NCI-H524 treated with DMSO at 0.1 percent for 48 hours (cell line): Measurements from ENCODE around the gene BET1L.
A peak's percentile ranks its signal among the peaks of the same experiment; 100 is the strongest.
"Not testable (repeated sequence)": the region's sequence is repeated elsewhere in the genome, so short reads cannot be mapped to it uniquely, and the experiment has no call there.

Experiments
- DNase-seq: peaks from one replicate; lab custom pipeline; 2025; lab: John Stamatoyannopoulos, UW

Gene BET1L, protein sequence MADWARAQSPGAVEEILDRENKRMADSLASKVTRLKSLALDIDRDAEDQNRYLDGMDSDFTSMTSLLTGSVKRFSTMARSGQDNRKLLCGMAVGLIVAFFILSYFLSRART

DNA sequence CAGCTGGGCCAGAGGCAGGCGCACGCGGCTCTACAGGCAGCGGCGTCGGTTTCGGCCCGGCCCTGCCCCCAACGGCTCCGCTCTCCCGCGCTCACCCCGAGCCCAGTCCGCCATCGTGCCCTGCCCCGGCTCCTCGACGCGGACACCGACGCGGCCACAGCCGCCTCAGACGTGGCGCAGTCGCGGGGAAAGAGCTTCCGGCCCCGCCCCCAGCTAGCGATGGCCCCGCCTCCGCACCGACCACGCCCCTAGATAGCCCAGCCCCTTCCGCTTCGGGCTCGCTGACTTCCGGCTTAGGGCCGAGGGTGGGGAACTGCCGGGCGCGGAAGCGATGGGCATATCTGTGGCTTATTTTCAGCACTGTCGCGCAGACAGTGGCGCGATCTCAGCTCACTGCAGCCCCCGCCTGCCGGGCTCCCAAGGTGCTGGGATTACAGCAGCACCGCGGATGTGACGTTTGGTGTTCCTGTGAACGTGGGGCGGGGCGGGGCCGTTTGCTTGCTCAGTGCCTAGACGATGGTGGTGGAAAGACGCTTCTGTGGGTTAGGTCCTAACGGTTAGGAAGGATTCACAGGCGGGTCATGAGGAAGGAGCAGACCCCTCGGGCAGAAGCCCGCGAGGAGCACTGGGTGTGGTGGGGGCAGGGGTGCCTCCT, at the start of gene BET1L, which contains the start of gene RIC8A:
BET1L (minus strand) TSS at position 192 of the 655 bp plus-strand sequence; CDS start at position 114, 78 bp downstream.
RIC8A (plus strand) TSS at position 501 of the 655 bp plus-strand sequence. CDS start 1,147 bp downstream, outside the sequence.
- DNase-seq = peak; percentile 64

DNA sequence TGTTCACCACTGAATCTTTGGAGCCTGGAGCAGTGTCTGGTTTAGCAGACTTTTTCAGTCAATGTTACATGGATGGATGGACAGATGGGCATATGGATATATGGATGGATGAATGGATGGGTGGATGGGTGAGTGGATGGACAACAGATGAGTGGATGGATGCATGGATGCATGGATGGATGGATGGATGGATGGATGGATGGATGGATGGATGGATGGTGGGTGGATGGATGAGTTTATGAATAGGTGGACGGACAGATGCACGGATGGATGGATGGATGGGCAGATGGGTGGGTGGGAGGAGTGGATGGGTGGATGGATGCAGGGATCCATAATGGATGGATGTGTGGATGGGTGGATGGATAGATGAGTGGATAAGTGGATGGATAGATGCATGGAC, 48.6 kb upstream of the BET1L start:
- DNase-seq = no peak

DNA sequence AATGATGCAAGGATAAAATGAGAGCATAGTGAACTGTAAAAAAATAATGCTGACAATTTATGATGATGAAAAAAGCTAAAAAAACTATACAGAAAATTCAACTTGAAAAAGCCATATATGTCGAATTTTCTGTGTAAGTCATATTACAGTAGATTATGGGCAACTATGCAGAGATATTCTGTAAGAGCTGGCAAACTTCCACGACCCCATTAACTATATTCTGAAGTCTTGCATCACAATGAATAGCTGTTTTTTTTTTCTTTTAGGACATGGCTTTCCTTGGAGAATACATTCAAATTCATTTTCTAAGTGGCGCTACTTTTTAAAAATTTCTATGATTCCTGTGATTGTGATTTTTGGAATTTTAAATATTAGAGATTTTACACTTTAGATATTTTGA, 48.0 kb upstream of the BET1L start:
- DNase-seq = no peak

DNA sequence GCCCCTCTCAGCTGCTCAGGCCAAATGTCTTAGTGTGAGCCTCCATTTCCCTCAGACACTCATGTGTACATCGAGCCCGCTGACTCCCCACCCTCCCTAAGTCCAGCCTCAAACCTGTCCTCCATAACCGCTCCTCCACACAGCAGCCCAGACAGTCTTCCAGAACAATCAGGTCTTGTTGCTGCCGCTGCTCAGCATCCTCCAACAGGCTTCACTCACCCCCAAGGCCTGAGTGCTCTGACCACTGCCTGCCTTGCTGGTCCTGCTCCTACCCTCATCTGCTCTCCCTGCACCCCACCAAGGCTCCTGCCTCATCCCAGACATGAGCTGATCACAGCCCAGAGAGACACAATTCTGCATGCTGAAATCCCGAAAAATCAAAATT, 46.7 kb upstream of the BET1L start:
- DNase-seq = no peak

DNA sequence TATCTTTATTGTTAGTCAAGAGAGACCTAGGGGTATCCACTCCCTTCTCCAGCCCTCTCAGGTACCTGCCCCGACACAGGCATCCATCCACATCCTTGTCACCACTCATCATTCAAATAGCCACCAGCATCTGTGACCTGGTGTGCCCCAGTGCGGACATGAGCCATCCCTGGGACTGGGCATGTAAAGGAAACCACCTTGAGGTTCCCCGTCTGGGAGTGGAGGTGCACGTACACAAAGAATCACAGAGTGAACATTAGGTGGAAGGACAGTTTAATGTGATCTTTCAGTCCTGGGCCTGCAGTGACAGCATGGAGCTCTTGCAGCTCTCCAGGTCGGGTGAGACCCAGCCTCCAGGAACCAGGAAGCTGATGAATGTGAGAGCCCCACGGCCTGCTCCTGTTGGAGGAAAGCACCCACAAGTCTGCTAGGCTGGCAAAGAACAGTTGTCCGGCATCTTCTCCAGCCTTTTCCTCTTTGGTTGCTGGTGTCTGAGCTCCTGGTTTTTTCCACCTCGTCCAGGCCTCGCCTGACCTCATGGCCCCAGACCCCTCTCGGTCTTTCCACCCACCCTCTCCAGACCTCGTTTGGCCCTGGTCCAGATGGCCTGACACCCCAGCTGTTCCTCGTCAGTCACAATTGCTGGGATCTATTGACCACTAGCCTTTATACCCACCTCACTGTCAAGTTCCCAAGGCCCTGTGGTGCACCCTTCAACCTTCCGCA, 46.1 kb upstream of the BET1L start:
- DNase-seq = no peak

DNA sequence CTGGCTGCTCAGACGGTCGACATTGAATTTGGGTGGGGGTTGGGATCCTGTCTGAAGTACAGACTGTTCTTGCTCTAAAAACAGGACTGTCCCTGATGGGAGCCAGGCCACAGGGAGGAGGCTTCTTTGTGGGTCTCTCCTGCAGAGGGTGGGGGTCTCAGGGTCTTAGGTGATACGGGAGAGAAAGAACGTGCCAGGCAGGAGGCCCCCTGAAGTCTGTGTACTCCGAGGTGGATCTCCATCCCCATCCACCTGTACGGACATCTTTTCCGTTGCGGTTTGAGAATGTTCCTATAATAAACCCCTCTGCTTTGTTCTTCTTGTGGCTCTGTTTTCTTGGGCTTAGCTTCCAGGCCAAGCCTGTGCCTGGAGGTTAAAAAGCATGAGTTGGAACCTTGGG, 45.5 kb upstream of the BET1L start:
- no peak for DNase-seq

DNA sequence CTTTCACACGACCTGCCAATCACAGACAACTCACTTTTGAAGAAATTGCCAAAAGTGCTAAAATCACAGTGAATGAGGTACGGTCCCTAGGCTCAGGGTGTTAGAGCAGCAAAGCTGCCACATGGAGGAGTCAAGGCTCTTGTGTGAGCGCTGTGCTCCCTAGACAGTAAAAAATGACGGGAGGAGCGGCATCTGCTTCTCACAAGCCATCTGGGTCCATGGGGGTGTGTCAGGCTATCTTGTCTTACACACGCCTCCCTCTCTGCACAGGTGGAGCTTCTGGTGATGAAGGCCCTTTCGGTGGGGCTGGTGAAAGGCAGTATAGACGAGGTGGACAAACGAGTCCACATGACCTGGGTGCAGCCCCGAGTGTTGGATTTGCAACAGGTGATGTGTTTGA, 44.4 kb upstream of the BET1L start:
- no peak for DNase-seq

DNA sequence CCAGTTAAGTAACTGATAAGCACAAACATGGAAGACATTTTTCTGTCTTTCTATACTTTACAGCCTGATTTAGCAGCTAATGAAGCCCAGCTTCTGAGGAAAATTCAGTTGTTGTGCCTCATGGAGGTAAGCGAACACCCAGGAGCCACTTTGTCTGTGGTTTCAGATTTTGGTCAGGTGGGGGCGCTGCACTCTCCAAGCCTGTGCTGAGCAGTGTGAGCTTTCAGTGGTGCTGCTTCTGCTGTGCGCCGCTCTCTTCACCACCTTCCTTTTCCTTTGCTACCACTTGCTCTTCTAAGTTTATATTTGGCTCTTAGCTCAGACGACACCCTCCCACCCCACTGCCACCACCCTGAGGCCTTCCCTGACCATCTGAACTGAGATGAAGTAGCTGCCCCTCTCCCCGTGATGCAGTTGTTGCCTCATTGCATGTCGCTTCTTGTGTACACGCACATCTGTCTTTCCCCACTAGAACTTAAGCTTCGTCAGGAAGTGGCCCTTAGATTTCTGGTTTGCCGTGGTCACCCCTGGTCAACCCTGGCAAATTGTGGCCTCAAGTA, 43.6 kb upstream of the BET1L start:
- no peak for DNase-seq

DNA sequence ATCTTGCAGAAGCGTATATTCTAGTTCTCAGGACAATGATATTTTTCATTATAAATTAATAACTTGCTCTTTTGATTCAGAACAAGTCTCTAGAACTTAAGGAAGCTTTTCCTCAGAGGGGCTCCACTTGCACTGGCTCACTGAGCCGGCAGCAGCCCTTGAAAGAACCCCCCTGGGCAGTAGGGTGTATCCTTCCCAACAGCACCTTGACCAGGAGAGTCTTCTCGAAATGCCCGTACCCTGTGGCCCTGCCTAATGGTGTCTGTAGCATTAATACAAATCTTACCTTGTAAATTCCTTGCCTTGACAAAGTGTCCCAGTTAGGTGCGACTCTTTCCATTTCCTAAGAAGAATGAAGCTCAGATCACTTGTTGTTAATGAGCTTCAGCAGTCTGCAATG, 43.1 kb upstream of the BET1L start:
- DNase-seq = no peak

DNA sequence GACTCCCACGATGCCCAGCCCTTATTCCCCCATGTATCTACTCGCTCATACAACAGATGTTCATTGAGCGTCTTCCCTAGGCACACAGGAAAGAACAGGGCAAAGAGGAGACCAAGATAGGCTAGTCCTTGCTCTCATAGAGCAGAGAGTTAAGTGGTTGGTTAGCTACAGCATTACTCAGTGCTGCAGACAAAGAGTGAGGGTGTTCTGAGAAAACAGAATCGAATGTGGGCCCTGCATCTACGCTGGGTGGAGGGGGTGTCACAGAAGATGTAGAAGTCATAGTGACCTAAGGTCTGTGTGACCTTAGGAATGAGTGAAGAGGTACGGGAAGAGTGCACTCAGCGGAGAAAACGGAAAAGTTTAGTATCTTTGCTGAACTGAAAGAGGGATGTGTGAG, 41.9 kb upstream of the BET1L start:
- no peak for DNase-seq

DNA sequence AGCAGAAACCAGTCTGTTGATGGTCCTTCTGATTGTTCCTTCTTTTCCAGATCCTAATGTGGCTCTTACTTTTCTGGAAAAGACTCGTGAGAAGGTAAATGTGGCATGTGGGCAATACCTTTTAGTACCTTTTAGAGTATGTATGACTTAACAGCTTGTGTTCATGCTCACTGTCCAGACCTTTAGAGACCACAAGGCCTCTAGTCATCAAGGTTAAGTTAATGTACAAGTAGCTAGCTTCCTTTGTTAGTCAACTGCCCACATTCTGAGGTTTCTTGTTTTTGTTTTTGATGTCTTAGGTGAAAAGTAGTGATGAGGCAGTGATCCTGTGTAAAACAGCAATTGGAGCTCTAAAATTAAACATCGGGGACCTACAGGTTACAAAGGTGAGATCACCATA, 37.2 kb upstream of the BET1L start:
- no peak for DNase-seq

DNA sequence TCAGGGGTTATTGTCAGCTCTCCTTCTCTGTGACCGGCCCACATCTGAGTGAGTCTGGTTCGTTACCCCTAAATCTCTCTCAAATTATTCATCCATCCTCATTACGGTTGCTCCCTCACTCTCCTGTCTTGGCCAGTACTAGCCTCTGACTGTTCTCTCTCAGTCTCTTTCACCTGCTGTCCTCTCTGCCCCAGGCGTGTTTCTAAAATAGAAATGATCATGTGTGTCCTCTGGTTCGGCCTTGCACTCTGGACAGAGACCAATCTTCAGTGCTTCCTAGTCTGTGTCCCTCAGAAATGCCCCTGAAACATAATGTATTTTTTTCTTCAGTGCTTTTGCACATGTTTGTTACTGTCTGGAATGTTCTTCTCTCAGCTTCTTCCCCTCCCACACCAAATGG, 34.4 kb upstream of the BET1L start:
- DNase-seq = no peak

DNA sequence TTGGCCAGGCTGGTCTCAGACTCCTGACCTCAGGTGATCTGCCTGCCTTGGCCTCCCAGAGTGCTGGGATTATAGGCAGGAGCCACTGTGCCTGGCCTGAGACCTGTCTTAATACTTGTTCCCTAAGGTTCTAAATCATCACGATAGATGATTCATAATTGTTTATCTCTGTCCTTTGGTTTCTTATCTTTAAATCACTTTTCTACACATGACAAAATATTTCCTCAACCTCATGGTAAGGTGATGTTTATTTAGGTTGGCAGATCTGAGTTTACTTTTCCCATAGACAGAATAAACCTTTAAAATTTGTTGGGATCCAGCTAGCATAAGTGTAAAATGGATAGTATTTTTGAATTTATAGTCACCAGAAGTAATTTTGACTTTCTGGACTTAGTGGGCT, 33.1 kb upstream of the BET1L start:
- DNase-seq = no peak

DNA sequence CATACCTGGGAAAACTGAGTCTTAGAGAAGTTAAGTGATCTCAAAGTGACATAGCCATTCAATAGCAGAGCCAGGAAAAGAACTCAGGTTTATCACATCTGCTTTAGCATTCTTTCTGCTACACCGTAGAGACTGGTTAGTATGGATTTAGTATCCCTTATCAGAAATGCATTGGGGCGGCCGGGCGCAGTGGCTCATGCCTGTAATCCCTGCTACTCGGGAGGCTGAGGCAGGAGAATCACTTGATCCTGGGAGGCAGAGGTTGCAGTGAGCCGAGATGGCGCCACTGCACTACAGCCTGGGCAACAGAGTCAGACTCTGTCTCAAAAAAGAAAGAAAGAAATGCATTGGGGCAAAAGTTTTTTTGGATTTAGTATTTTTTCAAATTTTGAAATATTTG, 31.1 kb upstream of the BET1L start:
- not testable (repeated sequence) for DNase-seq

DNA sequence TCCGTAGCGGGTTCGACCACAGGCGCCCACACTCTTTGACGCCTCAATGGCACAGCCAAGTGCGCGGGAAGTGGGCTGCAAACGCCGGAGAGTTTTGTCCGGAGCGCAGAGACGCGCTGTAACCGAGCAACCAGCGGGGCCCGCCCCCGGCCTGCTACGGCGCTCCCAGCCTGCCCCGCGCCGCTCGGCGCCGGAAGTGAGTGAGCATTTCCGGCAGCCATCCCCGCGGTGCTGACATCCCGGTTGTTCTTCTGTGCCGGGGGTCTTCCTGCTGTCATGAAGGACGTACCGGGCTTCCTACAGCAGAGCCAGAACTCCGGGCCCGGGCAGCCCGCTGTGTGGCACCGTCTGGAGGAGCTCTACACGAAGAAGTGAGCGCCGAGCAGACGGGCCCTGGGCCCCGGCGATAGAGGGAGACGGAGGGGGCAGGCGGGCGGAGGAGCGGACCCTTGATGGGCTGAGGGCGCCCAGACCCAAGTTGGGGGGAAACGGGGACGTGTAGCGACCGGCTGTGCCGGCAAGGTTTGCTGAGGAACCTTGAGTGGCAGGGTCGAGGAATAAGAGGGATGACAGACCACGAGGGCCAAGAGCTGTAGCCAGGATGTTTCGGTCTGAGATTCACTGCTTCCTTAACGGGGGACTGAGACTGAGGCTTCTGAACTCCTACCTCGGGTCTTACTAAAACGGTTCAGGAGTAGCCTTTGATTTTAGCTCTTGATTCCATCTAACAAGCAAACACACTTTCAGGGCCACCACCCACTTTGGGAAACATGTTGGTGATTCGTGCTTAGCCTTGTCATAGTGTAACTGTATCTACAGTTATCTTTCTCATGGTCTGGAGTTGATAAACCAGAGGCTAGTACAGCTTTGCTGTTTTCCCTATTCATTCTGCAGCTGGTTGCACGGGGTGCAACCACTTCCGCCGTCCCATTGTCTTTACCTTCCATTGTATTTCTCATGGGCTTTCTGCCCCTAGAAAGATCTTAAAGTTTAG, 29.9 kb upstream of the BET1L start, which contains the start of gene PSMD13:
PSMD13 (plus strand) TSS at position 203 of the 994 bp plus-strand sequence; CDS start at position 277, 74 bp downstream.
- DNase-seq = peak; percentile 11

DNA sequence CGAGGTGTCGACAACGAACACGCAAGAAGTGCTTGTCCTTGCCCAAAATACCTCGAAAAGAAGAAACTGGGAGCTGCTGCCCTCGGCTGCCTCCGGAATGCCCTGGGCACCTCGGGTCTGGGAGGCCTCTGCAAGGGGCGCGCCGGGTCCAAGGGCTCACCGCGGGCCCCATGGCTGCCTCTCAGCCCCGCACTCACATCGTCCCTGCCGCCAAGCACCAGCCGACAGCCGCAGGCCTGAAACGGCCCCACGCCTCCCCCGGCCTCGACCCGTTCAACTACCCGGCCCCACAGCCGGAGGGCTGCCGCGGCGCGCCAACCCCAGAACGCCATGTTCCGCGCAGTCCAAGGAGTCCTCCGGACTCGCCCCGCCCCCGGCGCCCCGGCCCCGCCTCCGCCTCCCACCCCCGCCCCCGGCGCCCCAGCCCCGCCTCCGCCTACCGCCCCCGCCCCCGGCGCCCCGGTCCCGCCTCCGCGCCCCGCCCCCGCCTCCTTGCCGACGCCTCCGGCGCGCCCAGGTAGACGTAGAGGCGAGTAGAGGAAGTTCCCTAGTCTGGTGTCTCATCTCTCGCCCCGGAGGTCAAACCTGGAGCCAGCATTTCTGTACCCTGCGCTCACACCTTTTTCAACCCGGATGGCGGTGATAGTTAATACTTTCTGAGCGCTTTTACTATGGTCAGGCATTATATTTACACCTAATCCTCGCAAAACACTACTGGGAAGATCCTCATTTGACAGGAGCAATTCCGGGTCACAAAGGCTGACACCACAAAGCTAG, 29.0 kb upstream of the BET1L start, which contains the start of gene SIRT3:
SIRT3 (minus strand) TSS at position 346 of the 777 bp plus-strand sequence; CDS start at position 332, 14 bp downstream.
- DNase-seq = peak; percentile 1

DNA sequence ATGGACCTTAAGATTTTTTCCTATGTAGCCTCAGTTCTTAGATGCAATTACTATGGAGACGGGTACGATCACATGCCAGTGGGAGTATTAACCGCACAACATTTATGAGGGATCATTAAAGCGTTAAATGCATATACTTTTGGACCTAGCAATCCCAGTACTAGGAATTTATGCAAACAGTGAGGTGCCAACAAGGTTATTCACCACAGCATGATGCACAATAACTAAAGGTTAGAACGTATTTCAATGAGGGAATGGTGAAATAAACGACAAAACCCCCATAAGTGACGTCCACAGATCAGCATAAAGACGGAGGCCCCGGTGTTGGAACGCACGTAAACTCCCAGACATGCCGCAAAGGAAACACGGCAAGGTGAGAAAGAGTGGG, 28.4 kb upstream of the BET1L start:
- no peak for DNase-seq

DNA sequence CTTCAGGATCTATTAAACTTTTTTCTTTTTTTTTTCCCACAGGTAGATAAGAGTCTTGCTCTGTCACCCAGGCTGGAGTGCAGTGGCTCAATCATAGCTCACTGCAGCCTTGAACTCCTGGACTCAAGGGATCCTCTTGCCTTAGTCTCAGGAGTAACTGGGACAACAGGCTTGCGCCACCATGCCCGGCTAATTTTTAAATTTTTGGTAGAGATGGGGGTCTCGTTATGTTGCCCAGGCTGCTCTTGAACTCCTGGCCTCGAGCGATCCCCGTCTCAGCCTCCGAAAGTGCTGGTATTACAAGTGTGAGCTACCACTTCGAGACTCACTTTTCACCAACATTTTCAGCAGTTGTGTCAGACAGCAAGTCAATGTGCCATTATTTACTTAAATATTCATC, 28.0 kb upstream of the BET1L start:
- no peak for DNase-seq

DNA sequence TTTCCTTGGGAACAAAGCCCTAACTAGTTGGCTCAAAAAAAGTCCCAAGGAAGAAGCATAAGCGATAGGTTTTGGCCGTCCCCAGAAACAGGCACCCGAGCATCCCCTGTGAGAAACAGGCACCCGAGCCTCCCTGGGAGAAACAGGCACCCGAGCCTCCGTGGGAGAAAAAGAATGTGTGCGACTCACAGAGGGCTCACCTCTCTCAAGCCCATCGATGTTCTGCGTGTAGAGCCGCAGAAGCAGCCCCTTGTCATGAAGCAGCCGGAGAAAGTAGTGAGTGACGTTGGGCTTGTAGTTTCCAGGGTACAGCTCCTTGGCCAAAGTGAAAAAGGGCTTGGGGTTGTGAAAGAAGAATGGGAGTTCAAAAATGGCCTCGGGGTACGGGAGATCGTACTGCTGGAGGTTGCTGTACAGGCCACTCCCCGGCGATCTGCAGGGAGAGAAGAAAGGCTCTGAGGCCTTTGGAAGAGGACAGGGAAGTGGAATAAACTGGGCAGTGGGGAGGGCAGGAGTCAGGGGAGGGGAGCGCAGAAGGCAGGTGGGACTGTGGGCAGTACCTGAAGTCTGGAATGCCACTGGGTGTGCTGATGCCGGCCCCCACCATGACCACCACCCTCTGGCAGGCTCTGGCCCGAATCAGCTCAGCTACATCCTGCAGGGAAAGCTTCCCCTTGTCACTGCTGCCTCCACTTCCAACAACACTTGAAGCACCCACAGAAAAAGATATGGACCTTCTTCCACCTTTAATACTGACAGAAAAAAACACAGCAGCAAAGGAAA, 25.8 kb upstream of the BET1L start:
- no peak for DNase-seq

DNA sequence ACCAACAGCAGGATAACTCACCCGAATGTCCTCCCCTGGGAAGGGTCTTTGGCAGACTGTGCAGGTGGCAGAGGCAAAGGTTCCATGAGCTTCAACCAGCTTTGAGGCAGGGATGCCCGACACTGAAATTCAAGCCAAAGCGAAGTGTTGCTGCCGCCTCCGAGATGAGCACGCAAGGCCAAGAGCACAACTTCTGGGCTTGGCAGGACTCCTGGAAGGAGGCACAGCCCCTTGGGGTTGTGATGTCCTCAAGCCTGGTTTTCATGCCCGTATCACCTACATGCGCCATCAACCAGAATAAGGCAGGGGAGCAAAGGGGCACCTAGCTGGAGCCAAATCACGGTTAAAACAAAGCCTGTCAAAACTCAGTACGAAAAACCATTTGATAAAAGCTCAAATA, 23.2 kb upstream of the BET1L start:
- DNase-seq = no peak
